K562 (cell line): ENCODE results near the gene TBX6. TPM values are rescaled to one million over a fixed set of nuclear protein-coding genes. Genes with fewer than 3 reads are reported as not detected.
A peak's percentile ranks its signal among the peaks of the same experiment; 100 is the strongest.
"Not testable (repeated sequence)": the region's sequence is repeated elsewhere in the genome, so short reads cannot be mapped to it uniquely, and the experiment has no call there.

Experiments
- ATAC-seq: fragments of 200-7000 bp; cut with Tn5 transposase; 3 replicates; pipeline ENCODE4 v1.9.1; 2020; ENCODE audit warnings: moderate library complexity
- BruUV-seq: library from RNA; stranded (reverse); fragments of 400-500 nt; replicated peaks from 2 replicates; lab custom pipeline; 2021; lab: Mats Ljungman, UMichigan
- CTCF ChIA-PET: fragments of 300-600 bp; formaldehyde crosslinking; extraction: SDS; loops from one replicate; lab custom pipeline; 2021; ENCODE audit warnings: low intra/inter-chr PET ratio; lab: Yijun Ruan, JAX
- POLR2A ChIA-PET: fragments of 300-600, 350-650 bp; sonication (Branson Sonifier 250); formaldehyde crosslinking; extraction: SDS; loops from one replicate; lab custom pipeline; 2021; ENCODE audit warnings: antibody characterized with exemption, inconsistent platforms; lab: Yijun Ruan, JAX
- DNase-seq, 4 experiments: peaks; one replicate each; pipeline versions ENCODE4 v3.0.0 to v3.0.0-alpha.2; 2011 to 2018; ENCODE audit warnings: low spot score in 3 of 4, mixed read lengths in 3 of 4; ENCODE audit errors: extremely low read depth in 1 of 4
- FAIRE-seq: peaks from 2 replicates; lab custom pipeline; 2011; peaks lifted over from hg19 to GRCh38; lab: Jason Lieb, UNC
- H2AFZ ChIP-seq: 2 replicates; pipeline ENCODE4 v1.6.0; 2011; ENCODE audit warnings: low read depth, low read length, control low read depth, inconsistent platforms
- H3K27ac ChIP-seq: fragments of 200-600 bp; 3 replicates; pipeline ENCODE4 v1.8.0; 2011; ENCODE audit warnings: low read depth, mild to moderate bottlenecking, control low read depth, inconsistent platforms, low read length, moderate library complexity, mixed read lengths; ENCODE audit errors: extremely low read depth
- H3K27me3 ChIP-seq, 2 experiments: fragments of 300-600 bp in 1 of 2; 2 replicates in 1 of 2; 3 replicates in 1 of 2; pipeline versions ENCODE4 v1.6.0 to v1.8.0; 2011; ENCODE audit warnings: inconsistent platforms in 2 of 2, low read length in 2 of 2, mild to moderate bottlenecking in 1 of 2, mixed read lengths in 1 of 2, moderate library complexity in 1 of 2; ENCODE audit not compliant: control insufficient read depth in 2 of 2, insufficient read depth in 2 of 2
- H3K36me3 ChIP-seq: fragments of 300-600 bp; 3 replicates; pipeline ENCODE4 v1.8.0; 2011; ENCODE audit warnings: mild to moderate bottlenecking, low read length, inconsistent platforms; ENCODE audit not compliant: control insufficient read depth, insufficient read depth
- H3K4me1 ChIP-seq, 2 experiments: fragments of 200-600 bp in 1 of 2; replicated peaks in 1 of 2; 2 replicates in 1 of 2; 3 replicates in 1 of 2; pipeline versions ENCODE4 v1.5.1 to v1.8.0; 2011; ENCODE audit warnings: inconsistent platforms in 2 of 2, low read length in 2 of 2, mild to moderate bottlenecking in 1 of 2, mixed read lengths in 1 of 2, moderate library complexity in 1 of 2; ENCODE audit not compliant: control insufficient read depth in 2 of 2, insufficient read depth in 2 of 2
- H3K4me2 ChIP-seq: 2 replicates; pipeline ENCODE4 v1.6.1; 2011; ENCODE audit warnings: low read length, control low read depth, inconsistent platforms, mixed read lengths; ENCODE audit not compliant: insufficient read depth
- H3K4me3 ChIP-seq: fragments of 200-600 bp; sonication (generic), shearing (Covaris generic); 2 replicates; pipeline ENCODE4 v1.5.1; 2016; ENCODE audit warnings: control low read depth, inconsistent platforms
- H3K79me2 ChIP-seq: fragments of 200-600 bp; 3 replicates; pipeline ENCODE4 v1.8.0; 2011; ENCODE audit warnings: low read length, inconsistent platforms; ENCODE audit not compliant: control insufficient read depth, insufficient read depth
- H3K9ac ChIP-seq, 2 experiments: 2 replicates each; pipeline versions ENCODE4 v1.6.0 to v1.6.1; 2011; ENCODE audit warnings: low read depth in 2 of 2, low read length in 2 of 2, control low read depth in 1 of 2, inconsistent platforms in 1 of 2, mild to moderate bottlenecking in 1 of 2, mixed read lengths in 1 of 2; ENCODE audit not compliant: insufficient read depth in 1 of 2
- H3K9me1 ChIP-seq: one replicate; pipeline ENCODE4 v1.6.0; 2011; ENCODE audit warnings: inconsistent platforms, mild to moderate bottlenecking, low read length, moderate library complexity; ENCODE audit not compliant: control insufficient read depth, insufficient read depth
- H3K9me3 ChIP-seq: replicated peaks from 2 replicates; pipeline ENCODE4 v1.5.1; 2011; ENCODE audit warnings: low read depth, low read length, inconsistent platforms; ENCODE audit not compliant: control insufficient read depth, insufficient read depth
- H4K20me1 ChIP-seq: replicated peaks from 2 replicates; pipeline ENCODE4 v1.6.1; 2011; ENCODE audit warnings: low read length, inconsistent platforms, mixed read lengths; ENCODE audit not compliant: control insufficient read depth, insufficient read depth
- COPS2 ChIP-seq: fragments of 450-650 bp; conservative IDR thresholded peaks from 2 replicates; pipeline ENCODE4 v1.6.1; 2016; ENCODE audit warnings: mild to moderate bottlenecking, moderate library complexity
- GMEB1 ChIP-seq: fragments of 250-450 bp; sonication (Bioruptor Pico); IDR thresholded peaks from 2 replicates; pipeline ENCODE4 v1.4.0; 2020; ENCODE audit warnings: mild to moderate bottlenecking
- MCM3 ChIP-seq: fragments of 450-650 bp; IDR thresholded peaks from 2 replicates; pipeline ENCODE4 v1.6.1; 2016
- MLLT1 ChIP-seq, 2 experiments: fragments of 450-650 bp; IDR thresholded peaks; 2 replicates each; pipeline ENCODE4 v1.6.1; 2016
- ZFP36 ChIP-seq: fragments of 150-350 bp; IDR thresholded peaks from 2 replicates; pipeline ENCODE4 v1.6.1; 2018; ENCODE audit warnings: low read length, low read depth; ENCODE audit not compliant: partially characterized antibody
- ZNF121 ChIP-seq: sonication (generic); formaldehyde crosslinking; conservative IDR thresholded peaks from 2 replicates; pipeline ENCODE4 v1.8.0; 2022; ENCODE audit warnings: missing genetic modification reagents
- WGBS: fragments of 100-300 bp; shearing (Covaris generic); methylation state at CpG from one replicate; pipeline ENCODE4 v1.1.6; 2016; ENCODE audit warnings: low coverage, mixed read lengths; ENCODE audit not compliant: insufficient coverage; ENCODE audit errors: missing lambda C conversion rate; 5-methylcytosine and 5-hydroxymethylcytosine counted together
- in situ Hi-C: fragments of 300-500 bp; cut with MboI; formaldehyde crosslinking; loops from 4 replicates; pipeline ENCODE4 v1.15.0; 2018; ENCODE audit warnings: inconsistent platforms, mixed read lengths
- intact Hi-C: fragments of 100-400 bp; cut with micrococcal nuclease; formaldehyde crosslinking; loops from 2 replicates; pipeline ENCODE4 v1.14.2; 2022
- polyA plus RNA-seq, 8 experiments: library from polyadenylated mRNA; depleted of rRNA in 4 of 8; stranded (reverse) in 5 of 8; unstranded in 3 of 8; fragments of >200 nt; fragmentation: Nextera tagmentation in 2 of 8; fragmentation: Illumina TruSeq in 1 of 8; extraction: Ambion mirVana in 2 of 8; extraction: Trizol in 1 of 8; gene quantifications; 2 replicates each; pipeline versions ENCODE4 v1.2.1 to v1.2.3, GENCODE V29; 2011 to 2014; ENCODE audit warnings: inconsistent platforms in 1 of 8, missing spikeins in 1 of 8
- total RNA-seq, 7 experiments: library from RNA; depleted of rRNA in 6 of 7; stranded (reverse); fragments of >200 nt in 6 of 7; fragmentation: Illumina TruSeq in 2 of 7; extraction: Trizol in 2 of 7; gene quantifications; 2 replicates each; pipeline versions ENCODE4 v1.2.1 to v1.2.3, GENCODE V29; 2011 to 2021; ENCODE audit warnings: low replicate concordance in 1 of 7

Gene TBX6
- total and polyA plus RNA-seq, 9 of the 15 experiments (the other 6 are each of a cell fraction or from before 2014, with no cell fraction given), result 0.07 to 0.58 (median 0.11) TPM; not detected in 2

GRCh38 chr16:30127993-30128392 is 36.3 kb upstream of the TBX6 start (continued):
- no peak for TF ChIP-seq MLLT1 (IDR thresholded peaks at IDR 0.05)
- no peak for TF ChIP-seq GMEB1 (CRISPR knock-in tag)
- no peak for TF ChIP-seq MCM3
- no peak for TF ChIP-seq ZFP36
- TF ChIP-seq COPS2, result no peak

- H3K79me2 ChIP-seq, H3K9me3 ChIP-seq, H3K9ac ChIP-seq, H4K20me1 ChIP-seq, H3K27me3 ChIP-seq, H3K9me1 ChIP-seq, intact Hi-C loops, H2AFZ ChIP-seq, H3K36me3 ChIP-seq, FAIRE-seq, ATAC-seq, BruUV-seq, DNase-seq, CTCF ChIA-PET, H3K4me2 ChIP-seq, H3K27ac ChIP-seq, H3K4me3 ChIP-seq: not testable (repeated sequence)
- in situ Hi-C loops, result loop anchor here (25.0 kb wide), 1 partner anchor 663 kb away; the partner anchor contains the start of genes BOLA2, SLX1B and SULT1A4
- peaks cover 0 to 23% of the 10 kb centered on the region in 2 experiments; a peak in 4 of 5 replicates for H3K4me1 ChIP-seq
- POLR2A ChIA-PET, result interaction anchor here (0.6 kb wide), 1 partner anchor 55 kb away, joined by 3 read pairs; no protein-coding TSS in a partner anchor
- peak; percentile 79 for TF ChIP-seq ZNF121
- 48% methylated on average over 9 of the region's 9 CpGs for WGBS
Measured at GRCh38 chr16:30125690-30126089, 34.0 kb upstream of the TBX6 start.
